HEK293T (cell line): Measurements from ENCODE around the gene RTRAF.

ENCODE experiments used
- CTCF ChIA-PET: fragments of 350-600 bp; formaldehyde crosslinking; extraction: SDS; loops from one replicate; lab custom pipeline; 2021; ENCODE audit warnings: antibody characterized with exemption, inconsistent platforms; lab: Yijun Ruan, JAX
- POLR2A ChIA-PET: fragments of 350-600 bp; formaldehyde crosslinking; extraction: SDS; loops from one replicate; lab custom pipeline; 2020; ENCODE audit warnings: antibody characterized with exemption, inconsistent platforms; lab: Yijun Ruan, JAX
- DNase-seq: peaks from one replicate; pipeline ENCODE4 v3.0.0; 2012; ENCODE audit warnings: mixed read lengths; ENCODE audit errors: extremely low spot score
- ARNT ChIP-seq: fragments of 450-650 bp; IDR thresholded peaks from 2 replicates; pipeline ENCODE4 v1.6.1; 2017; ENCODE audit warnings: mild to moderate bottlenecking
- BHLHE40 ChIP-seq: fragments of 450-650 bp; IDR thresholded peaks from 2 replicates; pipeline ENCODE4 v1.6.1; 2016; ENCODE audit warnings: mild to moderate bottlenecking, moderate library complexity, borderline replicate concordance
- CTBP1 ChIP-seq: fragments of 450-650 bp; IDR thresholded peaks from 2 replicates; pipeline ENCODE4 v1.6.1; 2016; ENCODE audit warnings: borderline replicate concordance
- ELF4 ChIP-seq: fragments of 450-650 bp; IDR thresholded peaks from 2 replicates; pipeline ENCODE4 v1.6.1; 2017; ENCODE audit warnings: antibody characterized with exemption
- FOXA1 ChIP-seq: fragments of 450-650 bp; IDR thresholded peaks from 2 replicates; pipeline ENCODE4 v1.6.1; 2016; ENCODE audit warnings: mild to moderate bottlenecking
- FOXK2 ChIP-seq: fragments of 450-650 bp; IDR thresholded peaks from 2 replicates; pipeline ENCODE4 v1.6.1; 2016; ENCODE audit warnings: mild to moderate bottlenecking
- FOXM1 ChIP-seq: fragments of 450-650 bp; IDR thresholded peaks from 2 replicates; pipeline ENCODE4 v1.6.1; 2017; ENCODE audit warnings: mild to moderate bottlenecking, borderline replicate concordance
- HDGF ChIP-seq: fragments of 450-650 bp; IDR thresholded peaks from 2 replicates; pipeline ENCODE4 v1.6.1; 2017; ENCODE audit warnings: antibody characterized with exemption, borderline replicate concordance
- L3MBTL2 ChIP-seq: fragments of 450-650 bp; conservative IDR thresholded peaks from 2 replicates; pipeline ENCODE4 v1.6.1; 2016; ENCODE audit warnings: mild to moderate bottlenecking
- LEF1 ChIP-seq: fragments of 450-650 bp; IDR thresholded peaks from 2 replicates; pipeline ENCODE4 v1.6.1; 2017; ENCODE audit warnings: mild to moderate bottlenecking, borderline replicate concordance
- NFRKB ChIP-seq: fragments of 450-650 bp; IDR thresholded peaks from 2 replicates; pipeline ENCODE4 v1.6.1; 2016; ENCODE audit warnings: mild to moderate bottlenecking, moderate library complexity
- PKNOX1 ChIP-seq: fragments of 450-650 bp; IDR thresholded peaks from 2 replicates; pipeline ENCODE4 v1.6.1; 2016
- SP1 ChIP-seq: fragments of 450-650 bp; IDR thresholded peaks from 2 replicates; pipeline ENCODE4 v1.6.1; 2017
- SUZ12 ChIP-seq: fragments of 450-650 bp; IDR thresholded peaks from 2 replicates; pipeline ENCODE4 v1.6.1; 2016; ENCODE audit warnings: mild to moderate bottlenecking
- TARDBP ChIP-seq: fragments of 450-650 bp; IDR thresholded peaks from 2 replicates; pipeline ENCODE4 v1.6.1; 2016
- ZNF384 ChIP-seq: fragments of 450-650 bp; IDR thresholded peaks from 2 replicates; pipeline ENCODE4 v1.6.1; 2016

RTRAF gene

GRCh38 chr14:52044791-52045522 is 55.6 kb downstream of the RTRAF start:
- no peak for DNase-seq
- CTCF ChIA-PET, result interaction anchor here (1.8 to 2.0 kb wide), 2 partner anchors 24 to 50 kb away, joined by 5 read pairs; partner anchors contain the start of gene NID2
- TF ChIP-seq ARNT, result no peak
- no peak for TF ChIP-seq PKNOX1
- TF ChIP-seq HDGF, result no peak
- no peak for TF ChIP-seq ZNF384
- POLR2A ChIA-PET, result interaction anchor here (2.0 kb wide), 1 partner anchor 24 kb away, joined by 11 read pairs; the partner anchor contains the start of gene NID2

GRCh38 chr14:52046376-52046917 is 57.1 kb downstream of the RTRAF start:
- ChIA-PET CTCF (interaction anchor here (1.1 to 2.0 kb wide), 3 partner anchors 23 to 51 kb away, joined by 4 to 5 read pairs (median 5); partner anchors contain the start of gene NID2), POLR2A (no interaction called here)
- TF ChIP-seq ARNT, result no peak
- no peak for TF ChIP-seq ZNF384
- TF ChIP-seq FOXA1, result no peak
- TF ChIP-seq LEF1, result no peak
- no peak for DNase-seq

GRCh38 chr14:52048116-52048515 is 58.8 kb downstream of the RTRAF start:
- TF ChIP-seq FOXA1 (no peak), CTBP1 (no peak), ZNF384 (no peak), SP1 (no peak), TARDBP (no peak), HDGF (no peak), SUZ12 (no peak), BHLHE40 (no peak), ELF4 (no peak), FOXK2 (no peak), PKNOX1 (no peak), NFRKB (no peak)
- CTCF ChIA-PET, result interaction anchor here (1.1 to 1.3 kb wide), 2 partner anchors 21 to 24 kb away, joined by 3 to 4 read pairs; no protein-coding TSS in a partner anchor
- POLR2A ChIA-PET, result interaction anchor here (1.1 kb wide), 1 partner anchor 21 kb away, joined by 3 read pairs; the partner anchor contains the start of gene NID2
- DNase-seq, result no peak

GRCh38 chr14:52048641-52049204 is 59.4 kb downstream of the RTRAF start:
- TF ChIP-seq L3MBTL2 (no peak), CTBP1 (no peak), FOXK2 (no peak), SUZ12 (no peak), ZNF384 (no peak), SP1 (no peak), HDGF (no peak), BHLHE40 (no peak), FOXM1 (no peak), ARNT (no peak), LEF1 (no peak)
- ChIA-PET POLR2A (interaction anchor here (1.1 kb wide), 1 partner anchor 20 kb away, joined by 3 read pairs; the partner anchor contains the start of gene NID2), CTCF (interaction anchor here (1.1 to 1.3 kb wide), 2 partner anchors 21 to 23 kb away, joined by 3 to 4 read pairs; no protein-coding TSS in a partner anchor)
- no peak for DNase-seq

GRCh38 chr14:52049271-52049670 is 59.9 kb downstream of the RTRAF start:
- ChIA-PET CTCF (no interaction called here), POLR2A (no interaction called here)
- DNase-seq, result no peak
- TF ChIP-seq NFRKB, result no peak
- no peak for TF ChIP-seq TARDBP
- TF ChIP-seq SP1, result no peak
- no peak for TF ChIP-seq HDGF
- TF ChIP-seq SUZ12, result no peak
- TF ChIP-seq LEF1, result no peak
- no peak for TF ChIP-seq ZNF384
- TF ChIP-seq CTBP1, result no peak
- TF ChIP-seq FOXA1, result no peak
- TF ChIP-seq ARNT, result no peak
- TF ChIP-seq L3MBTL2, result no peak
- TF ChIP-seq FOXK2, result no peak
- no peak for TF ChIP-seq FOXM1
- no peak for TF ChIP-seq ELF4

- POLR2A ChIA-PET, result interaction anchor here (1.3 kb wide), 1 partner anchor 19 kb away, joined by 6 read pairs; the partner anchor contains the start of gene NID2
- CTCF ChIA-PET, result interaction anchor here (0.6 to 0.7 kb wide), 3 partner anchors 18 to 541 kb away, joined by 3 to 4 read pairs (median 3); no protein-coding TSS in a partner anchor
- DNase-seq, result no peak
- TF ChIP-seq ELF4 (no peak), BHLHE40 (no peak), NFRKB (no peak), FOXM1 (no peak), PKNOX1 (no peak), TARDBP (no peak), FOXK2 (no peak), ARNT (no peak)
Observed at GRCh38 chr14:52049721-52050588, 60.6 kb downstream of the RTRAF start.
